ENCODE results near the gene TMEM116. TPM values are rescaled to one million over a fixed set of nuclear protein-coding genes. Genes with fewer than 3 reads are reported as not detected.
"Not testable (repeated sequence)": the region's sequence is repeated elsewhere in the genome, so short reads cannot be mapped to it uniquely, and the experiment has no call there.

The TMEM116 gene
- total RNA-seq, 1 donor from 2014 or later, result 3.6 TPM

DNA sequence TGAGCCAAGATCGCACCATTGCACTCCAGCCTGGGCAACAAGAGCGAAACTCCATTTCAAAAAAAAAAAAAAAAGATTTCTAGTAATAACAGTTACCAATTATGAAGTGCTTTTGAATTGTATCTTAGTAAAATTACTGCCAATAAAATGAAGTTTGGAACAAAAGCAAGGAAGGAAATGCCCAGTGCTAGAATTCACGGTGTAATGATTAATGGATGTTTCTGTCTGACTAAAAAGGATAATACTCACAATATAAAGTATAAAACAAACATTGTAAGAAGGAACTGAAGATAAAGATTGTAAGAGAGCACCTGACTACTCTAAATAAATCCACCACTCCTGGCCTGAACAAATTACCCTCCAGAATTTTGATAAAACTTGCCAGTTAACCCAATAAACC is 4.0 kb downstream of the TMEM116 start:
- no peak for ATAC-seq

DNA sequence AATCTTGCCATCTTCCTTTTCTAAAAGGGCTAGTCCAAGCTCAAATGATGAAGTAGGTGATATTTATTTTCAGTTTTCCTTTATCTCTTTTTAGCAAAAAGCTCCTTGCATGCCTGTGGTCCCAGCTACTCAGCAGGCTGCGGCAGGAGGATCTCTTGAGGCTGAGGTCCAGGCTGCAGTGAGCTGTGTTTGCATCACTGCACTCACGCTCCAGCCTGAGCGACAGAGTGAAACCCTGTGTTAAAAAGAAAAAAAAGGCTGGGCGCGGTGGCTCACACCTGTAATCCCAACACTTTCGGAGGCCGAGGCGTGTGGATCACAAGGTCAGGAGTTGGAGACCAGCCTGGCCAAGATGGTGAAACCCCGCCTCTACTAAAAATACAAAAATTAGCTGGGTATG is 5.0 kb downstream of the TMEM116 start:
- ATAC-seq, result no peak

DNA sequence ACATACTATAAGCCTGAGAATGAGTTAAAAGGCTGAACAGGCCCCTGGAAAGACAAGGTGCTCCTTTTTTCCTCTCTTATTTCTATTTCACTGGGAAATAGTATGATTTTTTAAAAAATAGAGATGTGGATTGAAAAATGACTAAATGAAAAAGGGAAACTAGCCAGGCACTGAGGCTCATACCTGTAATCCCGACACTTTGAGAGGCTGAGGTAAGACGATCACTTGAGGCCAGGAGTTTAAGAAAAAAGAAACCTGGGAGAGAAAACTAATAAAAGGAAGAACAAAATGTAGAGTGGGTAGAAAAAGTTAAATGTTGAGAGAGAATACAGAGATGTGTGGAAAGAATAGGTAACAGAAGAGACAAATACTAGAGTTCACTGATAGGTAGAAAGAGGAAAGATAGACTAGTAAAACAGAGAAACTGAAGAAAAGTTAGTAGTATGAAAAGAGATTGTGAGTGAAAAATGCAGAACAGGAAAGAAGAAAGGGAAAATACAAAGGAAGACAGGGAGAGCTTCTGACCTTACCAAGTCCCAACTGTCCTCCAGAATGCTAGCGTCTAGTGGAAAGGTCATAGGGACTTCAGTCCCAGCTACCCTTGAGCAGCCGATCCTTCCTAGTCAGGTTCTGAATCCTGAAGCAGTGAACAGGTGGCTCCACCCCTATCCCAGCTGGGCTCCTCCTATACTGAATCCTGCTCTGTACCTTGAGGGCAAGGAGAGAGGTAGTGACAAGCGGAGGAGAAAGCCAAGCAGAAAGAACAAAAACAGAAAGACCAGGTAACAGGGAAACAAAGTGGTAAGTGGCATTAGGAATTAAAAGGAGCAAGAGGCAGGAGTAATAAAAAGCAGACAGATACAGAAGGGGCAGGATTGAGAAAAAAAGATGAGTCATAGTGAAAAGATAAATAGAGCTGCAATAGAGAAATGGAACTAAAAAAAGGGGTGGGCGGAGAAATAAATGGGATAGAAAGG is 7.3 kb downstream of the TMEM116 start:
- peak; percentile 78 for ATAC-seq

DNA sequence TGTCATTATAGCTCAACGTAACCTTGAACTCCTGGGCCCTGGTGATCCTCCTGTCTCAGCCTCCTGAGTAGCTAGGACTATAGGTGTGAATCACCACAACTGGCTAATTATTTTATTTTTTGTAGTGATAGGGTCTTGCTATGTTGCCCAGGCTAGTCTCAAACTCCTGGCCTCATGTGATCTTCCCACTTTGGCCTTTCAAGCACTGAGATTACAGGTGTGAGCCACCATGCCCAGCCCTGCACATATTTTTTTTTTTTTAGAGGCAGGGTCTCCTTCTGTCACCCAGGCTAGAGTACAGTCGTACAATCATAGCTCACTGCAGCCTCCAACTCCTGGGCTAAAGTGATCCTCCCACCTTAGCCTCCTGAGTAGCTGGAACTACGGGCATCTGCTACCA is 8.9 kb downstream of the TMEM116 start:
- ATAC-seq, result no peak

DNA sequence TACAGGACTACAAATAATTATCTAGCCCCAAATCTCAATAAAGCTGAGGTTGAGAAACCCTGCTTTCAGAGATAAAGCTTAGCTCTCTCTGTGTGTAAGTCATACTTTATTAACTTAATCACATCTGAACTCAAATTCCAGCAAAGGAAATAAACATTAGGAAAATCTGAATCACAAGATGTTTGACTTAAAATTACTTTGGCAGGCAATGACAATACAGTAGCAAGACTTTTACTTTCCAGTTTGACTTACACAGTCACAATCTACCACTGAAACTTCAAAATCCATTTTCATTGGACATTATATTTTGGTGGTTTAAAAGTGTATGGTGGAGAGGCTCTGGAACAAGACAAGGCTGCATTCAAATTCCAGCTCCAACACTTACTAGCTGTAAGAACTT is 11.4 kb downstream of the TMEM116 start:
- no peak for ATAC-seq

DNA sequence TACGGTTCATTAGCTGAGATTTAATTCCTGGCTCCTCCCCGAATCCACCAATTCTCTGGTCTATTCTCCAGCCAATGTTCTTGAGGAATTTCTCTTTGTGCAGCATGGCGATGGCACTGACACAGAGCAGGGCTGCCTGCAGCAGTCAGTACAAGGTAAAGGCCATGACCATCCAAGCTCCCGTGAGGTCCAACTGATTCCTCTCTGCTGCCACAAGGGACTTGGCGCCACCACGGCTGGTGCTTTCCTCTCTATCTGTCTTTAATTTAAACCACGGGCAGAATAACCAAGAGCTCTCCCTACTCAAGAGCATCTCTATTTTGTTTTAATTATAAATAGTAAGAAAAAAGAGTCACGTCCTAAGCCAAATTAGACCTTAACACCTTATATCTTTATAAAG is 12.1 kb downstream of the TMEM116 start:
- ATAC-seq, result no peak

DNA sequence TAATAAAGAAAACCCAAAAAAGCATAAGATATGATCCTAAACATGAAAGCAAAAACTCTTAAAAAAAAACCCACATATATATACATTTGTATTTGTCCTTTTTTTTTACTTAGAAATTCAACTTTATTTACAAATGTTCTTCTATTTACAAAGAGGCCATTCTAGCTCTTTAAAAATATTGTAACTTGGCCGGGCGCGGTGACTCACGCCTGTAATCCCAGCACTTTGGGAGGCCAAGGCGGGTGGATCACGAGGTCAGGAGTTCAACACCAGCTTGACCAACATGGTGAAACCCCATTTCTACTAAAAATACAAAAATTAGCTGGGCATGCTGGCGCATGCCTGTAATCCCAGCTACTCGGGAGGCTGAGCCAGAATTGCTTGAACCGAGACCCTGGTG is 13.8 kb downstream of the TMEM116 start:
- ATAC-seq, result not testable (repeated sequence)

DNA sequence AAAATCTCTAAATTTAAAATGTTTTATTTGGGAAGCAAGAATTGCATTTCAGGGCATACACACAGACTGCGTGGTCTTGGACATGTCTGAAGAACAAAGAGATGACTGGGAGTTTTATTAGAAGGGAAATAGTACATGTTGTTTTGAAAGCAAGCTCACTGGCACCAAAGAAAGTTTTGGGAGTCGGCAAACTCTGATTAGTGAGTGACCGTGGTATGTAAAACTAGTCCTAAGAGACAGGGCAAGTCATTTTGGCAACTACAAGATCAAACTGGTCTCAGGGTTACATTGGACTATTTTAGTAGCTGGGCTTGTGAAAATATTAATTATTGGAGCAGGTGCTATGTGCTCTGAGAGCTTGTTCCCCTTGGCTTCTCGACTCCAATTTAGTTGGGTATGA is 14.9 kb downstream of the TMEM116 start:
- no peak for ATAC-seq

DNA sequence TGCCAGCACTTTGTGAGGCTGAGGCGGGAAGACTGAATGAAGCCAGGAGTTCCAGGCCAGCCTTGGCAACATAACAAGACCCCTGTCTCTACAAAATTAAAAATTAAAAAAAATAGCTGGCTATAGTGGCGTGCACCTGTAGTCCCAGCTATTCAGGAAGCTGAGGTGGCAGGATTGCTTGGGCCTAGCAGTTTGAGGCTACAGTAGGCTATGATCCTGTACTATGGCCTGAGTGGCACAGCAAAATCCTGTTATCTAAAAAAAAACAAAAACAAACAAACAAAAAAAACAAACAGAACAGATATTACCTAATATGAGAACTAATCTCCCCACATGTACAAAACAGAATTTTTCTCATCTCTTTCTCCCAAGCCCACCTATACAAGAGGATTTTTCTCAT is 15.7 kb downstream of the TMEM116 start:
- ATAC-seq, result no peak

DNA sequence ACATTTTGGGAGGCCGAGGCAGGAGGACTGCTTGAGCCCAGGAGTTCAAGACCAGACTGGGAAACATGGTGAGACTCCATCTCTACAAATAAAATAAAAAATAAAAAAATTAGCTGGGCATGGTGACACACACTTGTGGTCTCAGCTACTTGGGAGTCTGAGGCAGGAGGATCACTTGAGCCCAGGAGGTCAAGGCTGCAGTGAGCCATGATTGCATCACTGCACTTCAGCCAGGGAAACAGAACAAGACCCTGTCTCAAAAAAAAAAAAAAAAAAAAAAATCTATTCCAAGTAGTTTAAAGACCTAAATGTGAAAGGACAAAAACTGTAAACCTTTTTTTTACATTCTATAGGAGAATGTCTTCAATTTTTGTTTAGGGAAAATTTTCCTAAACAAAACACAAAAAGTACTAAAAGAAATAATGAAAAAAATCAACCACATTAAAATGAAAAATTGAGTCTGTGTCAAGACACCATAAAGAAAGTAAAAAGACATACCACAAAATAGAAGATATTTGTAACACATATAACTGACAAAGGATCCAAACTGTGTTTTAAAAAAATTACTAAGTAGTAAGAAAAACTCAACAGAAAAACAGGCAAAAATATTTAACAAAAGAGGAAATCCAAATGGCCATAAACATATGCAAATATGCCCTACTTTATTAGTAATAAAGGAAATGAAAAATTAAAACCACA is 17.0 kb downstream of the TMEM116 start:
- ATAC-seq, result no peak

DNA sequence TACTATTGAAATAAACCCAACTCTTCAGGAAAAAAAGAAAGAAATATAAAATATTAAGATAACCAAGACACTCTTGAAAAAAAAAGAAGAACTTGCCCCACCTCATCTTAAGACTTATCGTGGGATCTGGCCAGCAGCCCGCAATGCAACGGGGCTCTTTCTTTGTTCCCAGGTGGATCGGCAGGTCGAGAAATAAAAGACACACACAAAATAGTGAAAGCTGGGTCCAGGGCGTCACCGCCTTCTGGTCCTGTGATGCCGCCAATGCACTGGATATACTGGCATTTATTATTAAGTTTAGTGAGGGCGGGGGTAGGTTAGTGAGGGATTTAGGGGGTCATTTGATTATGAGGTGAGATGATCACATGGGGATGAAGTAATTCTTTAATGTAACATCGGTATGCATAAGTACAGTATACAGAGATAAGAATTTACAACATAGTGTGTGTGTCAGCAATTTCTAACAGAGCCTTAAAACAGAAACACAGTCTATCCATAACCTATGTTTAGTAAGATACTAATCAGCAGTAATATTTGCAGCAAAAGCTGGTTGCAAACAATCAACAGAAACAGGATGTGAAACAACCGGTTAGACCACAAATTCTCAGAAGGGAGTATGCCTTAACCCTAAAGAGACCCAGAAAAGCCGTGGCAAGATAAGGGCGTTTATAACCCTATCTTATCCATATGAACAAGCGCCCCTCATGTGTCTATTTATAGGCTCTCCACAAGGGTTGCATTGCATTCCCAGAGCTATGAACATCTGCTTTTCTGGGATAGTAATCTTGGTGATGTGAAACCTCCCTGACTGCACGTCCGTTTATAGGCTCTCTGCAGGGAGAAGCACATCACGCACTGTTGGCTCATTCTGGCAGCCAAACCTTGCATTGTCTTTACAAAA is 18.5 kb downstream of the TMEM116 start:
- ATAC-seq, result not testable (repeated sequence)

DNA sequence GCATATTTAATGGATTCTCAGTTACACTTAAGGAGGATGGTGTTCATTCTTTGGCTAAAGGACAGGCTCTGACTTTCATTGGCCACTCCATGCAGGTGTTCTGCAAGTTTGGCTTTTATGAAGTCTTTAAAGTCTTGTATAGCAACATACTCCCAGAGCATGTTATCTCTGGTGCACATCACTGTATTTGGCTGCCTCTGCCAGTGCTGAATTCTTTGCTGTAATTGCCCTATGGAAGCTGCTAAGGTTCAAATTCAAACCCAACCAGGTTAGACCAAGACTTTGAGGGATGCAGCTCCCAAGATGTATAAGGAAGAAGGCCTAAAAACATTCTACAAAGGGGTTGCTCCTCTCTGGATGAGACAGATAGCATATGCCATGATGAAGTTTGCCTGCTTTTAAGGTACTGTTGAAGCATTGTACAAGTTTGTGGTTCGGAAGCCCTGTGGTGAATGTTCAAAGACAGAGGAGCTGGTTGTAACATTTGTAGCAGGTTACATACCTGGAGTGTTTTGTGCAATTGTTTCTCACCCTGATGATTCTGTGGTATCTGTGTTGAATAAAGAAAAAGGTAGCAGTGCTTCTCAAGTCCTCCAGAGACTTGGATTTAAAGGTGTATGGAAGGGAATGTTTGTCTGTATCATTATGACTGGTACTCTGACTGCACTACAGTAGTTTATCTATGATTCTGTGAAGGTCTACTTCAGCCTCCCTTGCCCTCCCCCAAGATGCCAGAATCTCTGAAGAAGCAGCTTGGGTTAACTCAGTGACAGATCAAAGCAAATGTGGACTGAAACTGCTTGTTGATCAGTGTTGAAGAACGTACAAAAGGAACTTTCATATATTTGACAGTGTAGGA is 19.4 kb downstream of the TMEM116 start:
- ATAC-seq, result no peak

DNA sequence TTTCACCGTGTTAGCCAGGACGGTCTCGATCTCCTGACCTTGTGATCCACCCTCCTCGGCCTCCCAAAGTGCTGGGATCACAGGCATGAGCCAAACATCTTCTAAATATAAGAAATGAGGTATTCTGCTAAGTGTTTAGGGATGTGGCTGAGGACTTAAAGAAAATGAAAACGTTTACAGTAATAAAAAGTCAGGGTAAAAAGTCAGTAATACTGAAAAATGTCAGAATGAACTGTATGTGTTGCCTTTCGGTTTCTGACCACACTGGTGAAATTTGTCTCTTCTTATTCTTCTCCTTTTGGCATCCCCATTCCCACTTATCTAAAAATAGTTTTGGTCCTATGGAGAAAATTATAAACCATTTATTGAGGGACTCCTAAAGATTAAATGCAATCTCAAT is 20.5 kb downstream of the TMEM116 start:
- ATAC-seq, result no peak

DNA sequence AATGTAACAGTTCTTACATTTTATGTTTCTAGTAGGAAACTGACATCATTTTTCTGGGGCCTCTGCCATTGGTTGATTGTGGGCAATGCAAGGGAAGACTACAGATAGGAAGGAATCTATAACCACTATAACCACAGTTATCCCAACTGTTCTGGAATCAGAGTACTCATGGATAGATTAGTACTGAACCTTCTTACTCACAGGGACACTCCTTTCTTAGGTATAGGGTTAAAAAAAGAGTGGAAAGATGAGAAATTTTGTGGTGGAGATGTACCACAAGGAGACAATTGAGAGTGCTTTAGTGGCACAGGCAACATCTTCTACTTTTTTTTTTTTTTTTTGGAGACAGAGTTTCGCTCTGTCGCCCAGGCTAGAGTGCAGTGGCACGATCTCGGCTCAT is 21.0 kb downstream of the TMEM116 start:
- ATAC-seq, result no peak

DNA sequence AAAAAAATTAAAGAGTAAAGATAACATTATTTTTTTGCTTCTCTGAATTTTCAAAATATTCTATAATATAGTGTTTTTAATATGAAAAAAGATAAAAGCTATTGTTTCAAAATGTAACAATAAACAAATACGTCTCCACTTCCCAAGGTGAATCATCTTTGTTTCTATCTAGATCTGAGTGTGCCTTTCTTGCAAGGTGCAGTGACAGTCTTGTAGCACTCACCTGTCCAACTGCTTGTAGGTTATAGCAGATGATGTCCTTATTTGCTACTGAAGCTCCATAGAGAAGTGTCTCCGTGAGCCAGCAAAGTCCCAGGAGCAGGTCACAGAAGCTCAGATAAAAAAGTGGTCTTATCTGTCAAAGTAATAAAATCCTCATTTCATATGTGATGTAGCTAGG is 21.4 kb downstream of the TMEM116 start:
- ATAC-seq, result no peak

DNA sequence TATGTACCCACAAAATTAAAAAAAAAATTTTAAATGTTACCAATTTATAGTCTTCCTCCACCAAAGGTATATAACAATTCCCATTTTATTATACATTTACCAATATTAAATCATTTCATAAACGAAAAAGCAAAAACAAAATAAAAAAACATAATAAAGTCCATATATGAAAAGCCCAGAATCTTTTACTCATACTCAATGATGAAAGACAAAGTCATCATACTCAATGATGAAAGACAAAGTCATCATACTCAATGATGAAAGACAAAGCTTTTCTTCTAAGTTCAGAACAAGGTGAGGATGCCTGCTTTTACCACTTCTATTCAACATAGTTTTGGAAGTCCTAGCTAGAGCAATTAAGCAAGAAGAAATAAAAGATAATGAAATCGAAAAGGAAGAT is 28.1 kb downstream of the TMEM116 start:
- no peak for ATAC-seq

DNA sequence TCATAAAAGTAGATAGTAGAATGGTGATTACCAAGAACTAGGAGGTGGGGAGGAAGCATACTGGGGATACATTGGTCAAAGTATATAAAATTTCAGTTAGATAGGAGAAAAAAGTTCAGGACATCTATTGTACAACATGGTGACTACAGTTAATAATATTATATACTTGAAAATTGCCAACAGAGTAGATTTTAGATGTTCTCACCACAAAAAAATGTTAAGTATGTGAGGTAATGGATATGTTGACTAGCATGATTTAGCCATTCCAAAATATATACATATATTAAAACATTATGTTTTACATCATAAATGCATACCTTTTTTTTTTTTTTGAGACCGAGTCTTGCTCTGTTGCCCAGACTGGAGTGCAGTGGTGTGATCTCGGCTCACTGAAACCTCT is 31.0 kb downstream of the TMEM116 start:
- ATAC-seq, result no peak

DNA sequence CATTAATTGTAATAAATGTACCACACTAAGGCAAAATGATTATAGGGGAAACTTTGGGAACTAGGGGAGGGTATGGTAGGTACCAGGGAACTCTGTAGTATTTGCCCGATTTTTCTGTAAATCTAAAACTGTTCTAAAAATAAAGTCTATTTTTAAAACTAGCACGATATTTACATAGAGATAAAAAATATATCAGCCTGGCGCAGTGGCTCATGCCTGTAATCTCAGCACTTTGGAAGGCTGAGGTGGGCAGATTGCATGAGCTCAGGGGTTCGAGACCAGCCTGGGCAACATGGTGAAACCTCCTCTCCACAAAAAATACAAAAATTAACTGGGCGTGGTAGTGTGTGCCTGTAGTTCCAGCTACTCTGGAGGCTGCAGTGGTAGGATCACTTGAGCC is 32.4 kb downstream of the TMEM116 start:
- ATAC-seq, result no peak

DNA sequence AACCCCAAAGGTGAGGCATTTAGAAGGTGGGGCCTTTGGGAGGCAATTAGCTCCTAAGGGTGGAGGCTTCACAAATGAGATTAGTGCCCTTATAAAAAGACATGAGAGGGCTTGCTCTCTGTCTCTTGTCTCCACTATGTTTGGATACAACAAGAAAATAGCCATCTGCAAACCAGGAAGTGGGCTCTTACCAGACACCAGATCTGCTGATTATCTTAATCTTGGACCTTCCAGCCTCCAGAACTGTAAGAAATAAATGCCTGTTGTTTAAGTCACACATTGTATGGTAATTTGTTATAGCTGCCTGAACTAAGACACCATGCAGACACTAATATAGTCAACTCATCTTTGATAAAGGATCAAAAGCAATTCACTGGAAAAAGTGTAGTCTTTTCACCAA is 34.4 kb downstream of the TMEM116 start:
- ATAC-seq, result no peak

DNA sequence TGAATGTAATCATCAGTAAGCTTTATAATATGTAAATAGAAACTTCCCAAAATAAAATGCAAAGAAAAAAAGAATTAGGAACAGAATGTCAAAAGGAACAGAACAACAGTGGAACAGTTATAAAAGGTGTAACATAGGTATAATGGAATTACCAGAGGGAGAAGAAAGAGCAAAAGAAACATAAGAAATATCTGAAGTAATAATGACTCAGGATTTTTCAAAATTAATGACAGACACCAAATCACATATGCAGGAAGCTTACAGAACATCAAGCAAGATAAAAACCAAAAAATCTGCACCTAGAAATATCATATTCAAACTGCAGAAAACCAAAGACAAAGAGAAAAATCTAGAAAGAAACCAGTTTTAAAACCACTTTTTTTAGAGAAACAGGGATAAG is 36.1 kb downstream of the TMEM116 start:
- ATAC-seq, result no peak

DNA sequence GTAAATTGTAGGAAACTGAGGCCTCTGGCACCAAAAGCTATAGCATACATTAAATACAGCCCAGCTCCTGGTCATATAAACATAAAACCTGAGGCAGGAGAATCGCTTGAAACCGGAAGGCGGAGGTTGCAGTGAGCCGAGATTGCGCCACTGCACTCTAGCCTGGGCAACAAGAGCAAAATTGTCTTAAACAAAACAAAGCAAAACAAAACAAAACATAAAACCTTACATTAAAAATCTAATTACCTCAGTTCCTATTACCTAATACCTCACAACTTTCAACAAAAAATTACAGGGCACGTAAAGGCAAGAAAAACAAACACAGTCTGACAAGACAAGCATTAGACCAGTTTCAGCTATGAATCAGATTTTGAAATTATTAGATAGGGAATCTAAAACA is 36.7 kb downstream of the TMEM116 start:
- no peak for ATAC-seq

All from esophagus mucosa (tissue), 1 donor.